GM19023 (cell line): ENCODE data around the gene IRX4.
"Not testable (repeated sequence)": the region's sequence is repeated elsewhere in the genome, so short reads cannot be mapped to it uniquely, and the experiment has no call there.

ENCODE experiments used
- ATAC-seq: cut with Tn5 transposase; IDR thresholded peaks from one replicate; pipeline ENCODE4 v1.9.1; 2021; ENCODE audit warnings: mild to moderate bottlenecking, moderate library complexity; ENCODE audit not compliant: unreplicated experiment

IRX4 gene

GRCh38 chr5:1879292-1880263 is 3.1 kb downstream of the IRX4 start:
- ATAC-seq: no peak

- no peak for ATAC-seq
Measured at GRCh38 chr5:1878050-1878849, 4.5 kb downstream of the IRX4 start.

GRCh38 chr5:1877103-1878049 is 5.3 kb downstream of the IRX4 start:
- ATAC-seq: no peak

- ATAC-seq: no peak
Measured at GRCh38 chr5:1876660-1877064, 6.1 kb downstream of the IRX4 start.

GRCh38 chr5:1875843-1876659 is 6.7 kb downstream of the IRX4 start:
- no peak for ATAC-seq

- no peak for ATAC-seq
Measured at GRCh38 chr5:1875281-1875842, 7.4 kb downstream of the IRX4 start.

GRCh38 chr5:1874771-1875220 is 7.9 kb downstream of the IRX4 start:
- no peak for ATAC-seq

- ATAC-seq: no peak
Measured at GRCh38 chr5:1874348-1874747, 8.4 kb downstream of the IRX4 start.

- no peak for ATAC-seq
Measured at GRCh38 chr5:1873243-1873959, 9.3 kb downstream of the IRX4 start.

GRCh38 chr5:1871441-1871840 is 11.3 kb downstream of the IRX4 start:
- no peak for ATAC-seq

- not testable (repeated sequence) for ATAC-seq
Measured at GRCh38 chr5:1870435-1871272, 12.1 kb downstream of the IRX4 start.

- ATAC-seq: no peak
Measured at GRCh38 chr5:1868886-1869475, 13.7 kb downstream of the IRX4 start.

GRCh38 chr5:1867815-1868143 is 14.9 kb downstream of the IRX4 start:
- ATAC-seq: no peak

- ATAC-seq: no peak
Measured at GRCh38 chr5:1867114-1867814, 15.5 kb downstream of the IRX4 start.

GRCh38 chr5:1865948-1866347 is 16.8 kb downstream of the IRX4 start:
- ATAC-seq: no peak

- no peak for ATAC-seq
Measured at GRCh38 chr5:1865486-1865885, 17.2 kb downstream of the IRX4 start.

GRCh38 chr5:1864896-1865440 is 17.8 kb downstream of the IRX4 start:
- no peak for ATAC-seq
